ENCODE data around the gene BBS2. TPM values are rescaled to one million over a fixed set of nuclear protein-coding genes. Genes with fewer than 3 reads are reported as not detected.

BBS2 gene
- total and polyA plus RNA-seq, 11 donors: 12.2 to 76.2 (median 43.1) TPM

DNA sequence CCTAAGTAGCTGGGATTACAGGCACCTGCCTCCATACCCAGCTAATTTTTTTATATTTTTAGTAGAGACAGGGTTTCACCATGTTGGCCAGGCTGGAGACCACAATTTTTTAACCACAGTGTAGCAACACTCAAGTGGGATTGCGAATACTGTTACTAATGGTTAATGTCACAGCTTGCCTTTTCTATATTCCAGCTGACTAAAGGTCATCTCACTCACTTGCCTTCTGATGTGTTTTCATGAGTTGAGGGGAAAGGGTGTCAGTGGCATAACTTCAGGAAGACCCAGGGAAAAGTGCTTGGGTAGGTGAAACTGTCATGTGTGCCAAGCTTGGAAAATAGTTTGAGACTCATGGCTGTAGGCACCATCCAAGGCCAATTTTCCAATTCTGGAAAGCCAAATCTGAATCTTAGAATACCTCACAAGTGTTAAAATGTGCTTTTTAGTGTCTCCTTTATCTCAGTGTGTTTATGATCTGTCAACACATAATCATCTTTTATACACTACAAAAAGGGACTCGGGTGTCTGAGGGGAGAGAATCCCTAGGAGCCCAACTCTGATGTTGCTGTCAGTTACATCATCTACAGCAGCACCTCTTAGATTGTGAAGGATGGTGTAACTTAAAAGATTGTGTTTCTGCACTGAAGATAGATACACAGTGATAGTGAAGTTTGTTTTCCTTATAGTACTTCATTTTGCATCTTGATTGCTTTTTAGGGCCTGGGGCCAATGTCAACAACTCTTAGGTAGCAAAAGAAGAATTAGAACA, 41.4 kb downstream of the BBS2 start:
- ATAC-seq: no peak
- H3K4me1 ChIP-seq: peaks cover 0 to 6% (median 0%) of the 10 kb centered on the region in 12 donors
- no peak for TF ChIP-seq POLR2A (IDR thresholded peaks at IDR 0.05)
- TF ChIP-seq, protein P1, sequence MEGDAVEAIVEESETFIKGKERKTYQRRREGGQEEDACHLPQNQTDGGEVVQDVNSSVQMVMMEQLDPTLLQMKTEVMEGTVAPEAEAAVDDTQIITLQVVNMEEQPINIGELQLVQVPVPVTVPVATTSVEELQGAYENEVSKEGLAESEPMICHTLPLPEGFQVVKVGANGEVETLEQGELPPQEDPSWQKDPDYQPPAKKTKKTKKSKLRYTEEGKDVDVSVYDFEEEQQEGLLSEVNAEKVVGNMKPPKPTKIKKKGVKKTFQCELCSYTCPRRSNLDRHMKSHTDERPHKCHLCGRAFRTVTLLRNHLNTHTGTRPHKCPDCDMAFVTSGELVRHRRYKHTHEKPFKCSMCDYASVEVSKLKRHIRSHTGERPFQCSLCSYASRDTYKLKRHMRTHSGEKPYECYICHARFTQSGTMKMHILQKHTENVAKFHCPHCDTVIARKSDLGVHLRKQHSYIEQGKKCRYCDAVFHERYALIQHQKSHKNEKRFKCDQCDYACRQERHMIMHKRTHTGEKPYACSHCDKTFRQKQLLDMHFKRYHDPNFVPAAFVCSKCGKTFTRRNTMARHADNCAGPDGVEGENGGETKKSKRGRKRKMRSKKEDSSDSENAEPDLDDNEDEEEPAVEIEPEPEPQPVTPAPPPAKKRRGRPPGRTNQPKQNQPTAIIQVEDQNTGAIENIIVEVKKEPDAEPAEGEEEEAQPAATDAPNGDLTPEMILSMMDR (IDR thresholded peaks at IDR 0.05): no peak
- WGBS, 4 donors: 80 to 89% (median 83%) methylated on average over 2 of the region's 2 CpGs
- no peak overlapping the region for H3K4me3 ChIP-seq
- H3K27ac ChIP-seq: no peak overlapping the region
- DNase-seq: no peak
- intact Hi-C loops (cut with DNase I): no loop called here
- no peaks in the 10 kb centered on the region for H3K27me3 ChIP-seq
- H3K36me3 ChIP-seq: peaks cover 0 to 100% (median 93%) of the 10 kb centered on the region in 9 donors
- no peaks in the 10 kb centered on the region for H3K9me3 ChIP-seq

DNA sequence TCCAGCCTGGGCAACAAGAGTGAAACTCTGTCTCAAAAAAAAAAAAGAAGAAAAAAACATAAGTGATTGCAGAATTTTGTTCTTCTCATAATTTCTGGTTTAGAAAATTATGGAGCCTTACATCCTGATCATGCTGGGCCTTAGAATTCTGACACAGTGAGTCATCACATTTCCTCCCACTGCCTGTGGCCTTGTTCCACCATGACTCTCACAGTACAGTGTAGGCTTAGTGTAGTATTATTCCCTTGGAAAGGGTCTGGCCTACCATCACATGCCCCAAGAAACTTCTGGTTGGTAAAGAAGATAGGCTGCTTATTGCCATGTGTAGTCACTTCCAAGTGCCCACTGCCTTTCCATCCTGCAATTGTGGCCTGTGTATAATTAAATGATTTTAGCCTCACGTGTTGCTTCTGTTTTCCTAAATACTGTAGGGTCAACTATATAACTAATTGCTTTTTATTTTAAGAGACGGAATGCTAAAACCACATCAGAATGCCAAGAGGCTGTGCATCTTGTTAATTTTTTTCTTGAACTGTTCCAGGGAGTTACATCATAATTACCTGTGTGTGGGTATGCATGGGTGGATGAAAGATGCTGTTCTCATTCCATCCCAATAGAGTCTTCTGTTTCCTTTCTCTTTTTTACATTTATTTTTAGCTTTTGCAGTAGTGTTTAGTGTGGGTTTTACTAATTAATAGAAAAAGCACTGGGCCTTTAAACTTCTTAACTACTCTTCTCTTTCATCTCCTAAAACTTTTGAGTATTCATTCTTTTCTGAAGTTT, 42.5 kb downstream of the BBS2 start:
- H3K4me1 ChIP-seq: peaks cover 0 to 6% (median 0%) of the 10 kb centered on the region in 12 donors
- ATAC-seq (peak in 3 of 4 donors; percentile 61 to 90 (median 71)), DNase-seq (no peak)
- 93 to 97% (median 95%) methylated on average over 2 of the region's 2 CpGs for WGBS, 4 donors
- no peaks in the 10 kb centered on the region for H3K27me3 ChIP-seq
- intact Hi-C loops (cut with DNase I): no loop called here
- peaks cover 0 to 100% (median 95%) of the 10 kb centered on the region in 9 donors for H3K36me3 ChIP-seq
- no peak for TF ChIP-seq POLR2A (IDR thresholded peaks at IDR 0.05)
- TF ChIP-seq, protein P1 (IDR thresholded peaks at IDR 0.05): no peak
- H3K9me3 ChIP-seq: no peaks in the 10 kb centered on the region
- no peak overlapping the region for H3K4me3 ChIP-seq
- no peak overlapping the region for H3K27ac ChIP-seq

DNA sequence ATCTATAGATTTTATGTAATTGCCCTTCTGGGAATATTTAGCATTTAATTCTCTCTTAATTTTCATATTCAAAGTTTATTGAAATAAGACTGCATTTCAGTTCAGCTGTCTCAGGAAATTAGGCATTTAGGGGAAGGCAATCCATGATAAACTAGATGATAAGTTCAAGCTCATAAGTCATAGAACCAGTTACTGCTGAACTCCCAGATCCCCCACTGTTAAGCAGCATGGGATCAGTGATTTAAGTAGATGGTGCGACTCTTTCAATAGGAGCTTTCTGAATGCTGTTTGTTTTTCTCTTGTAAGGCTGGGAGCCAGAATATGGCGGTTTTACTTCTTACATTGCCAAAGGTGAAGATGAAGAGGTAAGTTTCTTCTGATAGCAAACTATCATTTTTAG, 44.6 kb downstream of the BBS2 start:
- intact Hi-C loops (cut with DNase I): no loop called here
- no peak overlapping the region for H3K4me3 ChIP-seq
- 89 to 93% (median 89%) methylated on average over 2 of the region's 2 CpGs for WGBS, 4 donors
- no peak for DNase-seq
- H3K36me3 ChIP-seq: peaks cover 0 to 100% (median 97%) of the 10 kb centered on the region in 9 donors
- TF ChIP-seq, protein P1 (IDR thresholded peaks at IDR 0.05): no peak
- peaks cover 0 to 6% (median 0%) of the 10 kb centered on the region in 12 donors for H3K4me1 ChIP-seq
- H3K9me3 ChIP-seq: no peaks in the 10 kb centered on the region
- no peaks in the 10 kb centered on the region for H3K27me3 ChIP-seq
- ATAC-seq: no peak
- H3K27ac ChIP-seq: no peak overlapping the region

DNA sequence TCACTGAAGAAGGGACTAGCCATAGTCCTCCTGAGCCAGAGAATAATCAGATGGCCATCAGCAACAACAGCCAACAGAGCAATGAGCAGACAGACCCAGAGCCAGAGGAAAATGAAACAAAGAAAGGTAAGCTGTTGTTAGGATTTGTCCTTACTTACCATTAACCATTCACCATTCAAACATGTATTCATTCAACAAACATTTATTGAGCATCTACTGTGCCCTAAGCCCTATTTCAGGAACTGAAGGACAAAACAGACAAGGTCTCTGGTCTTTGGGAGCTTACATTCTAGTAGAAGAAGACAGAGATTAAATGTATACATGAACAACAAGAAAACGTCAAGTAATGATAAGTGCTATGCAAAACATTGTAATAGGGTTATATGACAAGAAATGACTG, 49.2 kb downstream of the BBS2 start:
- H3K36me3 ChIP-seq: peaks cover 4 to 100% (median 100%) of the 10 kb centered on the region in 9 donors
- no peaks in the 10 kb centered on the region for H3K9me3 ChIP-seq
- no peak for DNase-seq
- no peak overlapping the region for H3K4me3 ChIP-seq
- TF ChIP-seq, protein P1 (IDR thresholded peaks at IDR 0.05): no peak
- TF ChIP-seq POLR2A (IDR thresholded peaks at IDR 0.05): no peak
- WGBS, 4 donors: 89 to 91% (median 91%) methylated on average over 1 of the region's 1 CpG
- ATAC-seq: no peak
- no peaks in the 10 kb centered on the region for H3K27me3 ChIP-seq
- H3K27ac ChIP-seq: no peak overlapping the region
- intact Hi-C loops (cut with DNase I): no loop called here
- H3K4me1 ChIP-seq: no peaks in the 10 kb centered on the region
